ENCODE measurements around the gene TRIM65. TPM values are rescaled to one million over a fixed set of nuclear protein-coding genes. Genes with fewer than 3 reads are reported as not detected.

TRIM65 gene
- total RNA-seq, 1 experiment from 2014 or later, result 48.6 TPM

GRCh38 chr17:75925103-75925502, 28.4 kb upstream of the TRIM65 start:
- BruUV-seq (replicated peaks), result no TSS peak
- no peaks in the 10 kb centered on the region for H3K36me3 ChIP-seq (ENCODE audit: control insufficient read depth, insufficient read depth, low read length)
- H3K9me3 ChIP-seq (ENCODE audit: control insufficient read depth, insufficient read depth, low read depth, low read length), result no peaks in the 10 kb centered on the region
- ChIA-PET CTCF (no interaction called here), POLR2A (interaction anchor here (0.6 kb wide), 1 partner anchor 20 kb away, joined by 5 read pairs; no protein-coding TSS in a partner anchor)
- DNase-seq (ENCODE audit: low read depth, low spot score), result no peak
- H3K27me3 ChIP-seq (ENCODE audit: control insufficient read depth, insufficient read depth, low read length), result no peaks in the 10 kb centered on the region
- no peak for TF ChIP-seq POLR2AphosphoS5 (IDR thresholded peaks at IDR 0.05; ENCODE audit: low read depth, low read length)
- TF ChIP-seq CTCF (IDR thresholded peaks at IDR 0.05), result no peak
- no peak for TF ChIP-seq SIN3A (IDR thresholded peaks at IDR 0.05; ENCODE audit: borderline replicate concordance, insufficient read depth, low read depth, low read length)
- no peak for TF ChIP-seq REST (IDR thresholded peaks at IDR 0.05; ENCODE audit: insufficient read depth in 1 of 2, low read depth in 2 of 2, low read length in 1 of 2)
- no peak for TF ChIP-seq TCF7L2 (IDR thresholded peaks at IDR 0.05; ENCODE audit: low read depth, low read length)
- ATAC-seq, result no peak
- H3K4me3 ChIP-seq (ENCODE audit: low read depth in 2 of 2, low read length in 2 of 2), result no peak overlapping the region
- intact Hi-C loops (cut with micrococcal nuclease; ENCODE audit: unreplicated experiment), result no loop called here
- no peaks in the 10 kb centered on the region for H3K4me1 ChIP-seq (ENCODE audit: control insufficient read depth, insufficient read depth, low read length)
- in situ Hi-C loops (cut with HindIII; ENCODE audit: low pct_unique_long_range_greater_than_20kb, low sequenced_read_pairs), result loop anchor here (25.0 kb wide), 1 partner anchor 137 kb away; the partner anchor contains the start of genes GALR2 and SRP68
- no peak overlapping the region for H3K27ac ChIP-seq (ENCODE audit: low read length)

GRCh38 chr17:75922963-75923874, 26.5 kb upstream of the TRIM65 start:
- in situ Hi-C loops (cut with HindIII; ENCODE audit: low pct_unique_long_range_greater_than_20kb, low sequenced_read_pairs) (no loop called here), intact Hi-C loops (cut with micrococcal nuclease; ENCODE audit: unreplicated experiment) (no loop called here)
- ChIA-PET CTCF (interaction anchor here (0.6 kb wide), 1 partner anchor 198 kb away, joined by 4 read pairs; no protein-coding TSS in a partner anchor), POLR2A (no interaction called here)
- TF ChIP-seq TCF7L2 (IDR thresholded peaks at IDR 0.05; ENCODE audit: low read depth, low read length) (no peak), CTCF (IDR thresholded peaks at IDR 0.05) (no peak), POLR2AphosphoS5 (IDR thresholded peaks at IDR 0.05; ENCODE audit: low read depth, low read length) (no peak), REST (IDR thresholded peaks at IDR 0.05; ENCODE audit: insufficient read depth in 1 of 2, low read depth in 2 of 2, low read length in 1 of 2) (no peak), SIN3A (IDR thresholded peaks at IDR 0.05; ENCODE audit: borderline replicate concordance, insufficient read depth, low read depth, low read length) (no peak)
- Histone ChIP-seq H3K27ac (ENCODE audit: low read length) (no peak overlapping the region), H3K4me3 (ENCODE audit: low read depth in 2 of 2, low read length in 2 of 2) (no peak overlapping the region), H3K4me1 (ENCODE audit: control insufficient read depth, insufficient read depth, low read length) (no peaks in the 10 kb centered on the region), H3K27me3 (ENCODE audit: control insufficient read depth, insufficient read depth, low read length) (no peaks in the 10 kb centered on the region), H3K9me3 (ENCODE audit: control insufficient read depth, insufficient read depth, low read depth, low read length) (no peaks in the 10 kb centered on the region), H3K36me3 (ENCODE audit: control insufficient read depth, insufficient read depth, low read length) (no peaks in the 10 kb centered on the region)
- no peak for DNase-seq (ENCODE audit: low read depth, low spot score)
- BruUV-seq (replicated peaks), result no TSS peak
- ATAC-seq, result no peak

Data from Panc1 (cell line).